DMS153 (cell line): ENCODE data around the gene LTBR.
"Not testable (repeated sequence)": the region's sequence is repeated elsewhere in the genome, so short reads cannot be mapped to it uniquely, and the experiment has no call there.

Experiments
- DNase-seq: peaks from one replicate; lab custom pipeline; 2025; lab: John Stamatoyannopoulos, UW

Gene LTBR

DNA sequence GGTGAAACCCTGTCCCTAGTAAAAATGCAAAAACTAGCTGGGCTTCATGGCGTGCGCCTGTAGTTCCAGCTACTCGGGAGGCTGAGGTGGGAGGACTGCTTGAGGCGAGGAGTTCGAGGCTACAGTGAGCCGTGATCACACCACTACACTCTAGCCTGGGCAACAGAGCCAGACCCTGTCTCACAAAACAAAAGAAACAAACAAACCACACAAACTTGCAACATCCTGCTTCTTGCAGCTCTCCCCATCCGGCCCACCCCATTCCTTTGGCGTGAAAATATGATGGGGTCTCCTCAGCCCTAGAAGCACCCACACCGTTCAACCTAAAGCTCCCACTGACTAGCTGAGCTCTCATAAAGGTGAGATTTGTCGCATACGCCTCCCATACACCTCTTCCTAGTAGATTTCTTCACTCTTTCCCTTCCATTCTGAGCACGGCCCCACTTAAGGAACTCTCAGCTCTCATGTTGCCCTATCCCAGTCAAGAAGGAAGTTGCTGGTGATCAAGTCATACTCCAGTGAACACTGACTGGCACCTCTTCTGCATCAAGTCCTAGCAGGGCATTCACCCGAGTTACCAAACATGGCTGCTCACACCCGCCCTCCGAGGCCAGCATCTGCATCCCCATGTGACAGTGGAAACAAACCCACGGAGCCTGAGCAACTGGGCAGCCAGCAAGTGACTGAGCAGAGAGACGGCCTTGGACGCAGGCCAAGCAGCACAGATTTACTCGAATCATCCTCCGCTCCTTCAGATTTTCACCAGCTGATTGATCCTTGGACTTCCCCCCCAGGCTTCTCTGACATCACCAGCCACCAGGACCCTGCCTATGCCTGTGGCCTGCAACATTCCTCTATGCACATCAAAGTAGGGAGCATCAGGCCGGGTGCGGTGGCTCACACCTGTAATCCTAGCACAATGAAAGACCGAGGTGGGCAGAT lies 41.9 kb downstream of the LTBR start:
- DNase-seq: no peak

DNA sequence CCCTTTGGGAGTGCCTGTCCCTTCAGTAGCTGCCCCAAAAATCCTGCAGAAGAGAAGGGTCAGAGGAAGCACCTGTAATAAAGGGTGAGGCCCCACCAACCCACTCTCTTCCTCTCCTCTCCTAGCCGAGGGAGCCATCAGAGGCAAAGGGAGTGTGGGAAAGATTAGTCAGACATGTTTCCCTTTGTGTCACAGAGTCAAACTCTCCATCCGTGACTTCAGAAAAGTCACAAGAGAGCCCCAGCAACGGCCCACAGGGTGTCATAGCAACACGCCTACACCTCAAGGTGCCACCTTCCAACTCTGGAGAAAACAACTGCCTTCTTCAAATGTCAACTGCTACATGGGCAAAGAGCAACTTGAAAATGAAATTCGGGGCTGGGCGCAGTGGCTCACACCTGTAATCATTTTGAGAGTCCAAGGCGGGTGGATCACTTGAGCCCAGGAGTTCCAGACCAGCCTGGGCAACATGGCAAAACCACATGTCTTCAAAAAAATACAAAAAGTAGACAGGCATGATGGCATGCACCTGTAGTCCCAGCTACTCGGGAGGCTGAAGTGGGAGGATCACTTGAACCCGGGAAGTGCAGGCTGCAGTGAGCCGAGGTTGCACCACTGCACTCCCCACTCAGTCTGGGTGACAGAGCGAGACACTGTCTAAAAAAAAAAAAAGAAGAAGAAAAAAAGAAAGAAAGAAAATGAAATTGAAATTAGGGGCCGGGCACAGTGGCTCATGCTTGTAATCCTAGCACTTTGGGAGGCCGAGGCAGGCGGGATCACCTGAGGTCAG lies 43.1 kb downstream of the LTBR start:
- no peak for DNase-seq

DNA sequence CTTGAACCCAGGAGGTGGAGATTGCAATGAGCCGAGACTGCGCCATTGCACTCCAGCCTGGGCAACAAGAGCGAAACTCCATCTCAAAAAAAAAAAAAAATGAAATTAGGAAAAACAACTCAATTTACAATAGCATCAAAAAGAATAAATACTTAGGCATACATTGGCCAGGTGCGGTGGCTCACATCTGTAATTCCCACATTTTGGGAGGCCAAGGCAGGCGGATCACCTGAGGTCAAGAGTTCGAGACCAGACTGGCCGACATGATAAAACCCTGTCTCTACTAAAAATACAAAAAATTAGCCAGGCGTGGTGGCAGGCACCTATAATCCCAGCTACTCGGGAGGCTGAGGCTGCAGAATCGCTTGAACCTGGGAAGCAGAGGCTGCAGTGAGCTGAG lies 43.8 kb downstream of the LTBR start:
- not testable (repeated sequence) for DNase-seq

DNA sequence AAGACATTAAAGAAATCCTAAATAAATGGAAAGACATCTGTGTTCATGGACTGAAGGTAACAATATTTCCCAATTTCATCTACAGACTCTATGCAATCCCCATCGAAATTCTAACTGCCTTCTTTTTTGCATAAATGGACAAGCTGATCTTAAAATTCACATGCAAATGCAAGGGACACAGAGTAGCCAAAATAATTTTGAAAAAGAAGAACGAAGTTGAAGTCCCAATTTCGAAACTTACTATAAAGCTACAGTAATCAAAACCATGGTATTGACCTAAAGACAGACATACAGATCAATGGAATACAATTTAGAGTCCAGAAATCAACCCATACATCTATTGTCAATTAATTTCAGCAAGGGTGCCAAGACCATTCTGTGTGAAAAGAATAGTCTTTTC lies 44.4 kb downstream of the LTBR start:
- DNase-seq: no peak

DNA sequence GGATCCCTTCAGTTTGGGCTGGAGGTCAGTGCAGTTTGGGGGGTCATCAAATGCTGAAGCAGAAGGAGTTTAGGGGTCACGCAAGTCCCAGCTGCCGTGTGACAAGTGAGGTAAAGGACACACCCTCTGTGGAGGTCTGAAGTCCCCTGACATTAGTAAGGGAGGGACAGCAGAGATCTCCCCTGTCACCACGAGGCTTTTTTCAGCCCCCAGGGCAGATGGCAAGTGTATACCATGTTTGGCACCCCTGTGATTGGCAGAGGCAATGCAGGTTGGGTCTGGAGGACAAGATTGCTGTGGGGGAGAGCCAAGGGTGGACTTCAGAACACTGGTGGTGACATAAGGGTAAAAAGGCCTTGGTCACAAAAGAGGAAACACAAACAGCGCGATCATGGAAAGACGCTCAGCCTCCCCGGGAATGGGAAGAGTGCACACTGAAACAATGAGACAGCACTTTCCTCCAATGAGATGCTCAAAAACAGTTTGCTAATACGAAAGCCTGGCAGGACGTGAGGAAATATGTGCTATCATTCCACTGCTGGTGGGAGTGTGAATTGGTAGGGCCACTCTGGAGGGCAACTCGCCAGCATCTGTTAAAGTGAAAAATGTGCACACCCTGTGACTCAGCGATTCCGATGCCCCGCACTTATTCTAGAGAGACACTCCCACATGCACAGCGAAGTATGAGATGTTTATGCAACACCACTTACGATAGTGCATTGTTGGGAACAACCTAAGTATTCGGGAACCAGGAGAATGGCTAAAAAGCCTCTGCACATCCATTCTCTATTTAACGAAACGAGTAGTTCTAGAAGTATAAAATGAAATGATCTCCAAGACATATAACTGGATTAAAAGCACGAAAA lies 46.4 kb downstream of the LTBR start:
- peak; percentile 20 for DNase-seq

DNA sequence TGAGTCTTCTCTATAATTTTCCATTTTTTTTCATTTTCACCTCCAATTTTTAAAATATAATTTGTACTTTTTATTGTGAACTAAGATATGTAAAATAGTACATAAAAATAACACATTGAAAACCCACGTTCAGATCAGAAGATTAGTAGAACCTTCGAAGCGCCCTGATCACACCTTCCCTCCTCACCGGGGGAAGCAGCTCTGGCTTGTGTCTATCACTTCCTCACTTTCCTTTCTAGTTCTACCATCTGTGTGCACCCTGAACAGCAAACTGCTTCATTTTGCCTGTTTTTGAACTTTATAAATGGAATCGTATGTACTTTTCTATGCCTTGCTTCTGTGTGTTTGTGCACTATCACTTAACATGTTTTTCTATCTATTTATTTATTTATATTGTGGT lies 49.0 kb downstream of the LTBR start:
- DNase-seq: no peak

DNA sequence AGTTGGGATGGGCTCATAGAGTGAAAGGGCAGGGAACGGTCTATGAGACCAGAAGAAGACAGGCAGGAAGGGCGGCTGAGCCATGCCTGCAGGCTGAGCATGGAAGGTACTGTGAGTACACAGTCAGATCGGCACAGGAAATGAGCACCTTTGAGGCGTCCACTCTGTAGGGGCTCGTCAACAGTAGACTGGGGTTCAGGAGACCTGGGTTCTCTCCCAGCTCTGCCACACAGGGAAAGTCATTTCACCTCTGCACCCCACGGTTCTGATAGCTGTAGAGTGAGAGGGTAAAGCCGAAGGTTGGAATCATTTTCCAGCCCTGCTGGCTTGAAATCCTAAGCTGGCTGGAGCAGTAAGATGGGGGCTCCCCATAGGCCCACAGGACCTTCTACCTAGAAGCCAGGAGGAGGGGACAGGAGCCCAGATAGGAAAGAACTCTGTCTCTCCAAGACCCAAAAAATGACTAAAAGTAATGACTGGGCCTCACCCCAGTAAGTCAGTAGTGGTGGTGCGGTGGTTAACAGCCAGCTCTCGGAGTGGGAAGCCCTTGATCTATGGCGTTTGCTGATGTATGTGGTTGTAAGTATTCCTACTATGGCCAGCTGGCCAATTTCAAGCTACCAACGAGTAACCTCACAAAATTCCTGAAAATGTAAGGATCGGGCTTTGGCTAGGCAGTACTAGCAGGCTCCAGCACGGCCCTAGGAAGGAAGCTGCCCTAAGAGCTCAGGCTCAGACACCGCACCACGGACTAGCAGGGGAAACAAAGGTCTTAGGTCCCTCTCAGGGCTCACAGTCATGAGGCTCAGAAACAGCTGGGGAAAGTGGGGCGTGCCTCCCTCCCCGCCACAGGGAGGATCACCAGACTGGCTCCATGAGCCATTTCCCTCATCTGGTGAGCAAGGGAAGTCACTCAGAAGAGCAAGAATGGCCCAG lies 50.5 kb downstream of the LTBR start:
- DNase-seq: no peak

DNA sequence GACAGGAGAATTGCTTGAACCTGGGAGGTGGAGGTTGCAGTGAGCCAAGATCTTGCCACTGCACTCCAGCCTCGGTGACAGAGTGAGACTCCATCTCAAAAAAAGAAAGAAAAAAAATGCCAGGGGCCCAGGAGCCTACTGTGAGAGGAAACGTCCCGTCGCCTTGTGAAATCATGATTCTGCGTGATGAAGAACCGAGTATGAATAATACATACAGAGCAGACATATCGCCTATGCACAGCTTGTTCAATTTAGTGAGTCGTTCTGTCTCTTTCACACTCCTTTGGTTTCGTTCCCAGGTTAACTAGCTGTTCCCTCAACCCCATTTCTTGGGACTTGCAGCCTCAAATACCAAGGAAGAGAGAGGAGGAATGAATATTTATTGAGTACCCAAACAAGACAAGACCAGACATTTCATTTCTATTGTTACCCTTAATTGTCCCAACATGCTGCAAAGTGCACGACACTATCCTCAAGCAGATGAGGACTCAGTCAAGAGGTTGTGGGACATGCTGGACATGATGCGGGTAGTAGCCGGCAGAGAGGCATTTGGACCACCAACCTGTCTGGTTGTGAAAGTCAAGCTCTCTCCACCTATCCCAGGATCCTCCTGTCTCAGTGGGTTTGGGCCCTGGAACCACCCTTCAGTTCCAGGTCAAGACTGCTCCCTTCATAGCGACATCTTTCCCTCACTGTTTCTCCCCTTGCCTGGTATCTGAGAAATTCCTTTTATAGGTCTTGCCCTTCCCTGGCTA lies 52.2 kb downstream of the LTBR start:
- no peak for DNase-seq

DNA sequence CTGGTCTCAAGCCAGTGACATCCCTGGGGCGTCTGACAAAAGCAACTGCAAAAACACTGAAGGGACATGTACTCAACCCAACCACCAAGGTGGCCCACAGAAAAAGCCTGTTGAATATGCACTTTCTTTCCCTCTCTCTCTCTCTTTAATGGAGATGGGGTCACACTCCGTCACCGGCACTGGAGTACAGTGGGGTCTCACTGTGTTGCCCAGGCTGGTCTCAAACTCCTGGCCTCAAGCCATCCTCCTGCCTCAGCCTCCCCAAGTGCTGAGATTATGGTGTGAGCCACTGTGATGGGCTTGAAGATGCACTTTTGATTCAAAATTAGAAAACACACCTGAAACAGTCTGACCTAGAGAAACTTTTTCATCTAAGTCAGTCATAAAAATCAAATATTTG lies 53.6 kb downstream of the LTBR start:
- DNase-seq: no peak

DNA sequence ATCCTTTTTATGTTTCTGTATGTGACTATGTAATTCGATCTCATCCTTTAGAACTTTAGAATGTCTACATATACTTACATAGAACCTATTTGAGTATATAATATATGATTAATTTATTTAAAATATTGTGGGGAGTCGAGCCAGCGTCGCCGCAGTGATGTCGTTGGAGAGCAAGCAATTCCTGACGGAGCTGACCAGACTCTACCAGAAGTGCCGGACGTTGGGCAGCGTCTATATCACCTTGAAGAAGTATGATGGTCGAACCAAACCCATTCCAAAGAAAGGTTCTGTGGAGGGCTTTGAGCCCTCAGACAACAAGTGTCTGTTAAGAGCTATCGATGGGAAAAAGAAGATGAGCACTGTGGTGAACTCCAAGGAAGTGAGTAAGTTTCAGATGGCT lies 54.4 kb downstream of the LTBR start:
- DNase-seq: no peak

DNA sequence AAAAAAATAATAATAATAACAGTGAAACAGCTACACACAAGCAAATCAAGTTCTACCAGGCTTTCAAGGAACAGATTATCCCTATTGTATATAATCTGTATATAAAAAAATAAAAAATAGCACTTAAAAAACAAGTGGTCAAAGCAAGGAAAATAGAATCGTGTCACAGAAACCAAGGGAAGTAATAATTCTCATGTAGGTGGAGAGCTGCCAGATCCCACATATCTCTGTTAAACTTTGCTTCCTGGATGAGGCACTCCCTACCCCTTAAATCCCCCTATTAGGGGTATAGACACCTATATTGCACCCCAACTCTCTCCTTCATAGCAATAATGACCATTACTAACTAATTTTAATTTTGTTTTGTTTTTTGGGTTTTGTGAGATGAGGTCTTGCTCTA lies 56.4 kb downstream of the LTBR start:
- DNase-seq: no peak
